GM12801 (cell line): ENCODE results near the gene GJC2.

Experiments
- TF ChIP-seq, protein P1 (sequence below): IDR thresholded peaks from one replicate; pipeline ENCODE4 v1.5.1; 2011; ENCODE audit warnings: control low read depth; ENCODE audit not compliant: insufficient read length; ENCODE audit errors: extremely low read depth

The GJC2 gene

DNA sequence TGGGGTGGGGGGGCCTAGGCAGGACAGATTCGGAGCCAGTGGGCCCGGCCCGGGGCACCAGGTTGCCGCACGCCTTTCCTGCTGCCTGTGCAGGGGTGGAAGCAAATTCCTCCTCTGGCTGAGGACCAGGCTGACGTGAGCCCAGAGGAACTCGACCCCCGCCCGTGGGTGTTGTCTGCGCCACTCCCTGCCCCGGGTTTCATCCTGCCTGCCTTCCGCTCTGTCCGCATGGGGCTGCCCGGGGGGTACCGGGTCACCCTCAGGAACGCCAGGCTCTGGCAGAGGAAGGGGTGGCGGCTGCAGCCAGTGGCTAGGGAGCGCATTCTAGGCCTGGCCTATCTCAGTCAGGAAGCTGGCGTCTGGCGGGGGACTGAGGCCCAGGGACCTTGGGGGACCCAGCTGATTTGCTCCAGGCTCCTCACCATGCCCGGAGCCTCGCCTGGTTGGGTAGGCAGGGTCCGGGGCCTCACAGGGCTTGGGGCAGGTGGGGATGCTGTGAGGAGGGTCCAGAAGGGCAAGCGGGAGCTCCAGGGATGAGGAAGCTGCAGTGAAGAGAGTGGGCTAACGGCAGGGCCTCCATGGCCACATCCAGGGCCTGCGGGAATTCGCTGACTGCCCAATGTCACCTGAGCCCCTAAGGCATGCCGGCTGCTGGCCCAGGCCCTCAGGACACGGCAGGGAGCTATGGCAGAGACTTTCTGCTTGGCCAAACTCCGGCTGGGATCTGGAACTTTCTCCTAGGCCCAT is 13.4 kb downstream of the GJC2 start:
- TF ChIP-seq, protein P1, sequence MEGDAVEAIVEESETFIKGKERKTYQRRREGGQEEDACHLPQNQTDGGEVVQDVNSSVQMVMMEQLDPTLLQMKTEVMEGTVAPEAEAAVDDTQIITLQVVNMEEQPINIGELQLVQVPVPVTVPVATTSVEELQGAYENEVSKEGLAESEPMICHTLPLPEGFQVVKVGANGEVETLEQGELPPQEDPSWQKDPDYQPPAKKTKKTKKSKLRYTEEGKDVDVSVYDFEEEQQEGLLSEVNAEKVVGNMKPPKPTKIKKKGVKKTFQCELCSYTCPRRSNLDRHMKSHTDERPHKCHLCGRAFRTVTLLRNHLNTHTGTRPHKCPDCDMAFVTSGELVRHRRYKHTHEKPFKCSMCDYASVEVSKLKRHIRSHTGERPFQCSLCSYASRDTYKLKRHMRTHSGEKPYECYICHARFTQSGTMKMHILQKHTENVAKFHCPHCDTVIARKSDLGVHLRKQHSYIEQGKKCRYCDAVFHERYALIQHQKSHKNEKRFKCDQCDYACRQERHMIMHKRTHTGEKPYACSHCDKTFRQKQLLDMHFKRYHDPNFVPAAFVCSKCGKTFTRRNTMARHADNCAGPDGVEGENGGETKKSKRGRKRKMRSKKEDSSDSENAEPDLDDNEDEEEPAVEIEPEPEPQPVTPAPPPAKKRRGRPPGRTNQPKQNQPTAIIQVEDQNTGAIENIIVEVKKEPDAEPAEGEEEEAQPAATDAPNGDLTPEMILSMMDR, result no peak

DNA sequence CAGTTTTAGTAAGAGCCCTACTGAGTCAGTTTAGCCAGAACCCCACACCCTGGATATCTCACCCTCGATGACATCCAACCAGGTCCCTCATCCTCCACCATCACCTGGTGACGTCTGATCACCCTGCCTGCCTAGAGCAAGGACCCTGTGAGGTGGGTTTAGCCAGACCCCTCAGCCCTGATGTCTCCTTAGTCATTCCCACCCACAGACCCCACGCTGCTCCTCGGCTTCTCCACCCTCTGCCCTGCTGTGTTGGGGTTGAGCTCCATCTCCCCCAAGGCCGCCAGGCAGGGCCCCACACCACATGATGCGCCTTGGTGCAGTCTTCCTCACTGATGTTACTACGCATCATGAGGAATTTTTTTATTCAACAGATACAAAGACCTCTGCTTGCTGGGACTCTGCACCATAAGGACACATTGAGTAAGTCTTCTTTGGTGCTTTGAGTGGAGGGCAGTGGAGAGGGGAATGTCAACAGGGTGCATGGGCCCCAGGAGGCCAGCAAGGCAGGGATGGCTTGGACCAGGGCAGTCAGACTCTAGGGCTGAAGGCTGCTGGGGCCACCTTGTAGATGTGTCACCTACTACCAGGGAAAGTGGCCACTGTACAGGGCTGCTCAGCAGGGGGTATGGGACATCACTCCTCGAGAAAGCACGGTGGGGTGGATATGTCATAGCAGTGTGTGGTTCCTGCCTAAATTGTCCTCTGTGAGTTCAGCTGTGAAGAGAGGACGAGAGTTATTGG is 14.2 kb downstream of the GJC2 start:
- TF ChIP-seq, protein P1, result no peak

DNA sequence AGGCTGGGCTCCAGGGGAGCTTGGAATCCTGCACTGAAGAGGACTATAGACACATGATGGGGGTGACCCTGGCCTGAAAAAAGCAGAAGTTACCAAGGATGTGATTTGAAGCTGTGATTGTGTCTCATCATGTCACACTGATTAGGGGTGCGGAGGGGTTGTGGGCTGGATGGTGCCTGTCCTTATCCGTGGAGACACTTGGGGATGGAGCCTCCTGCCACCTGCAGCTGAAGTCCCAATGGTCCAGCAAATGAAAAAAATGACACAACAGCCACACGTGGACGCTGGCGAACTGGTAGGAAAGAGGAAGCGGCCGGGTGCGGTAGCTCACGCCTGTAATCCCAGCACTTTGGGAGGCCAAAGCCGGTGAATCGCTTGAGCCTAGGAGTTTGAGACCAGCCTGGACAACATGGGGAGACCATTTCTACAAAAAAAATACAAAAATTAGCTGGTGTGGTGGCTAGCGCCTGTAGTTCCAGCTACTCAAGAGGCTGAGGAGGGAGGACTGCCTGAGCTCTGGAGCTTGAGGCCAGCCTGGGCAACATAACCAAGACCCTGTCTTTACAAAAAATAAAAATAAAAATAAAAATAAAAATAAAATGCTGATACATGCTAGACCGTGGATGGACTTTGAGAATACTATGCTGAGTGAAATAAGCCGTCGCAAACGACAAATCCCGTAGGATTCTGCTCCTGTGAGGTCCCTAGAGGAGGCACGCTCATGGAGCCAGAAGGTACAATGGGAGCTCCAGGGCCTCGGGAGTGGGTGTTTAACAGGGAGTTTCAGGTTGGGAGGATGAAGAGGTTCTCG is 15.0 kb downstream of the GJC2 start:
- TF ChIP-seq, protein P1, result no peak

DNA sequence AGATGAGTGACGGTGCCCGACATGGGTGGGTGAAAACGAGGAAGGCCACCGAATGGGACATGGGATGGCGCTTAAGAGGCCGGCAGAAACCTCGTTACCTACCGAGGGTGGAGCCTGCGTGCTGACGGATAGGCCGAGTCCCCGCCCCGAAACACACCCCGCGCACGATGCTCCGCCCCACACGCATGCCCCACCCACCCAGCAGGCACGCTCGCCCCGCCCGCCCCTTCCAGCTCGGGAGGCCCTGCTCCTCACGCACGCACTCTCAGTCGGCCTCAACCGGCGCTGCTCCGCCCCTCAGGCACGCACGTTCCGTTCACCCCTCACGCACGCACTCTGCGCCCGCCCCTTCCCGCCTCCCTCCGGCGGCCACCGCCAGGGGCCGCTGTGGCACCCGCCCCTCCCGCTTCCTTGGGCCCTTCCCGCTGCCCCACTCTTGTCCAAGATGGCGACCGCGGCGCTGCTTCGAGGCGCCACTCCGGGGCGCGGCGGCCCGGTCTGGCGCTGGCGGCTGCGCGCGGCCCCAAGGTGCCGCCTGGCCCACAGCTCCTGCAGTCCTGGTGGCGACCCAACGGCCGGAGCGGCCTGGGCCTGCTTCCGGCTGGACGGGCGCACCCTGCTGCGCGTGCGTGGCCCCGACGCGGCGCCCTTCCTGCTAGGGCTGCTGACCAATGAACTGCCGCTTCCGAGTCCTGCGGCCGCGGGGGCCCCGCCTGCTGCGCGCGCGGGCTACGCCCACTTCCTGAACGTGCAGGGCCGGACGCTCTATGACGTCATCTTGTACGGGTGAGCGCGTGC is 15.8 kb downstream of the GJC2 start, which contains the start of gene IBA57:
Gene IBA57, plus strand, starts transcription at position 433 of the 798 bp plus-strand sequence. Its CDS starts 13 bp downstream, at position 446.
- TF ChIP-seq, protein P1, result no peak

DNA sequence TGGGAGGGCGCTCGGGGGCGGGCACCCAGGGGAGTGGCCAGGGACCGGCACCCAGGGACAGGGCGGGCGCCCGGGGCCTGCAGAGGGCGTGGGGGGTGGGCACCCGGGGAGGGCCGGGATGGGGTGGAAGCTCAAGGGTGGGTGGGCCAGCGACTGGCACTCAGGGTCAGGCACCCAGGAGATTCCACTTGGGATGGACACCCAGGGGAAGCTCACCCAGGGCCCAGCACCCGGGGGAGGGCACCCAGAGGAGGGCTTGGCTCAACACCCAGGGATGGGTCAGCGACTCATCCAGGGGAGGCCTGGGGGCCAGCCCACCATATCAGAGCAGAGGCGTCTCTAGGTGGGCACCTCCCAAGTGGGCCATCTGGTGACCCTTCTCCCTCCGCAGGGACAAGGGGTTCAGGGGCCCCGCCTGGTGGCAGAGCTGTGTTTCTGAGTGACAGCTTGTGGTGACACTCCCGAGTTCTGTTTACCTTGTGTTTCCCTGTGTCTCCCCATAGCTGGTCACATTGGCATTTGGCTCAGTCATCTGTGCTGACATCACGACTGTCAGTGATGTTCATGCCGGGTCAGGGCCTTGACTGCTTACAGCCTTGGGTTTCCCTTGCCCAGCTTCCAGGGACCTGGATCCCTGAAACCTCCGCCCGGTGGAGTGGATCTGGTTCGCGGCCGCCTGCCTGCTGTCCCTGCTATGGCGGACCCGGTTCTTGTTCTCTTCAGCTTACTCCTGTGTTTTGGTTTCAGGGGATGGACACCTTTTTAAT is 16.6 kb downstream of the GJC2 start:
- TF ChIP-seq, protein P1, result no peak

DNA sequence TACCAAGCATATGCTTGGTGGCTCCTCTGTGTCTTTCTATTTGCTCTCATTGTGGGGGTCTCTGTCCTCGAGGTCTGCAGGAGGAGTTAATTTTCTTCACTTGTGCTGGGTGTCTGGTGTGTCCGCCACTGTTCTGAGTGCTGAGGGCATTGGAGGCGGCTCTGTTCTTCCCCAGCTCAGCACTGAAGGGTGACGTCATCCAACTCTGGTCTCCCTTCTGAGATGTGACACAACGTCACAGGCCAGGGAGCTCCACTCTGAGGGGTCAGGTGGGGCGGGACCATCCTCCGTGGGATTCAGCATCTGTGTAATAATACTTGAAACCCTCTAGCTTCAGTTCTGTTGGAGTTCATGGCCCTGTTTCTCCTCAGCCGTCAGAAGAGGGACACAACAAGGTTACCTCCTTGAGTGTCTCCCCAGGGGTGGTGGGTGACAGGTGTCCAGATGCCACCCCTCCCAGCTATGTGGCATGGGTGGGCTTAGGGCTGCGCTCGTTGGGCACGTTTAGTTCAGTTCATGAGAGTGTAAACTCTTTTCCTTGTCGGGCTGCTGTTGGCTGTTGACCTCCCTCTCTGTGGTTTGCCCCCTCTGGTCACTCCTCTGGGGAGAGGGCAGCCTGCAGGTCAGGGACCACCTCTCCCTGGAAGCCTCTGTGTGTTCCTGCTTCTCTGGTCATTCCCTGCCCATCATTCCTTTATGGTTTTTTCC is 19.0 kb downstream of the GJC2 start:
- TF ChIP-seq, protein P1, result no peak
